GM21717 (cell line): ENCODE data around the gene TXNL4B.
"Not testable (repeated sequence)": the region's sequence is repeated elsewhere in the genome, so short reads cannot be mapped to it uniquely, and the experiment has no call there.

Experiments used
- ATAC-seq: cut with Tn5 transposase; IDR thresholded peaks from one replicate; pipeline ENCODE4 v1.9.1; 2021; ENCODE audit warnings: mild to moderate bottlenecking, moderate library complexity; ENCODE audit not compliant: unreplicated experiment

TXNL4B gene

DNA sequence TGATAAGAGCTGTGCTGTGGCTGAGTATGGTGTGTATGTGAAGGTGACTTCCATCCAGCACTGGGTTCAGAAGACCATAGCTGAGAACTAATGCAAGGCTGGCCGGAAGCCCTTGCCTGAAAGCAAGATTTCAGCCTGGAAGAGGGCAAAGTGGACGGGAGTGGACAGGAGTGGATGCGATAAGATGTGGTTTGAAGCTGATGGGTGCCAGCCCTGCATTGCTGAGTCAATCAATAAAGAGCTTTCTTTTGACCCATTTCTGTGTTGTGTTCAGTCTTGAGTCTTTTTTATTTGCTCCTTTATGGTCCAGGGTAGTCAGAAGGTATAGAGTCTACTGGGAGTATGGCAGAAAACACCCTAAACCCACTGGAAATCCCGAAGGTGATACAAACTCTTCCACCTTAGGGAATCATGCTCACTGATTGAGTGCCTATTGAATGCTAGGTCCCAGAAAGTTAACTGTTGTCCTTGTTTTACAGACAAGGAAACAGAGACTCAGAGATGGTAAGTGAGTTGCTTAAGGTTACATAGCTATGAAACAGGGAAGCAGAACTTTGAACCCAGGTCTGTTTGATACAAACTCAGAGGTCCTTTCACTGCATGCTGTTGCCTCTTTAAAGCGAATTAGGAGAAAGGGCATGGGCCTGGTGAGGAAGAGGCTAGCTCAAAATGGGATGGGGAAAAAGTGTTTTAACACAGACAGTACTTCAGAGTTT lies 16.3 kb downstream of the TXNL4B start:
- ATAC-seq: not testable (repeated sequence)

- ATAC-seq: not testable (repeated sequence)
Measured at GRCh38 chr16:72075067-72075466, 18.4 kb downstream of the TXNL4B start.

- ATAC-seq: no peak
Measured at GRCh38 chr16:72073560-72074230, 19.7 kb downstream of the TXNL4B start.

GRCh38 chr16:72072514-72073342 lies 20.7 kb downstream of the TXNL4B start:
- ATAC-seq: no peak

GRCh38 chr16:72068930-72069329 lies 24.5 kb downstream of the TXNL4B start:
- ATAC-seq: no peak

DNA sequence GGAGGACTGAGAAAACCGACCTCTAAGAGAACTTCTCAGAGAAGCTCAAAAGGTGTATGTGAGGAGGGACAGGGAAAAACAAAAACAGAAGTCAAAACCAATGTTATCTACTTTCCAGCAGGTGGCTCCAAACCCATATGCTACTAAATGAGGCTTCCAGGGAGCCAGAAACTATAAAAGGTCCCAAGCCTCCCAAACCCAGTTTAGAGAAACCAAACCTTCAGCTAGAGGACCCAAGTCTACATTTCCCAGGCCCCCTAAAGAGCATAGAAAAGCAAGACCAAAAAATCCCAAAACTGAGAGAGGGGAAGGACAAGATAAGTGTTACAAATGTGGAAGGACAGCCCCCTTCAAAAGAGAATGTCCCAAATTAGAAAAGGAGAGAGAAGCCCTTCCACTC lies 26.7 kb downstream of the TXNL4B start:
- no peak for ATAC-seq

DNA sequence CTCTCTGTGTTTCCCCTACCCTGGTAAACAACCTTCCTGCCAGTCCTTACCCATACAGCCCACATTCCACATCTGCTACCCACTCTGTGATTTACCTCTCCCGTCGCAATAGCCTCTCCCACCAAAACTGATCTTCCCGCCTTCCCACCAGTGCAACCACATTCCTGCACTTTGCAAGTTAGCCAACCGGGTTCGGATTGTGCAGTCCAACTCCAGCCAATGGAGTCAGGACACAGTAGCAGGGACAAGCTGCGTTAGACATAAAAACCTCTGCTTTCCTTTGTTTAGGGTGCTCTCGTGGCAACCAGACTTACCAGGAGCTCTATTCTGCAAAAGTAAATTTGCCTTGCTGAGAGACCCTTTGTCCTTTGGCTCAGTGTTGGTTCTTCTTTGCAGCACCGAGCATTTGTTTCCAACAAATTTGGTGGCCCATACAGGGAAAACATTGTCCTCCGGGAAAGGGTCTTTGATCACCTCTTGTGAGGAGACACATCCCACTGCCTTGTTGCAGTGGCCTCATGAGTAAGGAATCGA lies 29.0 kb downstream of the TXNL4B start:
- no peak for ATAC-seq

DNA sequence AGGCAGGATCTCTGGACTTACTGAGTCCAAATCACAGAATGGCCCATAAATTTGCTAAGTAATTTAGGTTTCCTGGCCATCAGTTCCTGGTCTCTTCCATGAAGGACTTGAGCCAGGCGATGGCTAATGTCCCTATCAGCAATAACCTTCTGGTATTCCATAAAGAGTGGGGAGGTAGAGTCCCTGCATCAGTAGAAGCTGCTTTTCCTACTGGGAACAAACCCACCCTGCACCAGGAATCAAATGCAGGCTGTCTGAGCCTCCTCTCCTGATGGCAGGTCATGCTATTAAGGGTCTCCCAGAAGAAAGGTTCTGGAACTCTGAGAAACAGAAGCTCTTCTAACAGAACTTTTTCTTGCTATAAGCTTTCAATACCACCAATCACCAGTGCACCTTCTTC lies 31.9 kb downstream of the TXNL4B start:
- ATAC-seq: no peak

DNA sequence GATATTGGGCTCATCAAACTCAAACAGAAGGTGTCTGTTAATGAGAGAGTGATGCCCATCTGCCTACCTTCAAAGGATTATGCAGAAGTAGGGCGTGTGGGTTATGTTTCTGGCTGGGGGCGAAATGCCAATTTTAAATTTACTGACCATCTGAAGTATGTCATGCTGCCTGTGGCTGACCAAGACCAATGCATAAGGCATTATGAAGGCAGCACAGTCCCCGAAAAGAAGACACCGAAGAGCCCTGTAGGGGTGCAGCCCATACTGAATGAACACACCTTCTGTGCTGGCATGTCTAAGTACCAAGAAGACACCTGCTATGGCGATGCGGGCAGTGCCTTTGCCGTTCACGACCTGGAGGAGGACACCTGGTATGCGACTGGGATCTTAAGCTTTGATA lies 33.0 kb downstream of the TXNL4B start:
- no peak for ATAC-seq

DNA sequence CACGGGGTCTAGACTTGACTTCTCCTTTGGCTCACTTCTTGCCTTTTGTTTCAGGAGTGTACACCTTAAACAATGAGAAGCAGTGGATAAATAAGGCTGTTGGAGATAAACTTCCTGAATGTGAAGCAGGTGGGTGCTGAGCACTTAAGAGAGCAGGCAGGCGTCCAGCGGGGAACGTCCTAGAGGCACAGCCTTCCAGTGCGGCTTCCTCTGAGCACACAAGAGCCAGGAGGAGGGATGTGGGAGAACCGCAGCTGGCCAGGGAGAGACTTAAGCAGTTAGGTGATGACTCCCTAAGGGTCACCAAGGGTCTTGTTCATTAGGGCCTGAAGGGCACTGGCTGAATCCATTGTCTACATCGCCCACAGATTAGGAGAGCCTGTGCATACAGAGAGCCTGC lies 34.4 kb downstream of the TXNL4B start:
- ATAC-seq: not testable (repeated sequence)

GRCh38 chr16:72057313-72057712 lies 36.1 kb downstream of the TXNL4B start:
- ATAC-seq: not testable (repeated sequence)

DNA sequence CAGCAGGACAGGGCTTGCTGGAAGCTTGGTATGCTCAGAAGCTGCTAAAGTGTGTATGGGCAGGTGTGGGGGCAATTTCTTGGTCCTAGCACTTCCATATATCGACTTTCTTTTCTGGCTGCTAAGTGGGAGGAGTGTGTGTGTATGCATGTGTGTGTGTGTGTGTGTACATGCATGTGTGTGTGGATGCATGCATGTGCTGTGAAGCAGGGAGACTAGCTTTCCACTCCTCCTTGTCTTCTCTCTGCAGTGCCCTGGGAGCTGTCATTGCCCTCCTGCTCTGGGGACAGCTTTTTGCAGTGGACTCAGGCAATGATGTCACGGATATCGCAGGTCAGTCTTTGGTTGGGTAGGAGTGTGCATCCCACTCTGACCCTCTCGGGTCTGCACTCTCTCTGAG lies 37.5 kb downstream of the TXNL4B start:
- ATAC-seq: no peak

DNA sequence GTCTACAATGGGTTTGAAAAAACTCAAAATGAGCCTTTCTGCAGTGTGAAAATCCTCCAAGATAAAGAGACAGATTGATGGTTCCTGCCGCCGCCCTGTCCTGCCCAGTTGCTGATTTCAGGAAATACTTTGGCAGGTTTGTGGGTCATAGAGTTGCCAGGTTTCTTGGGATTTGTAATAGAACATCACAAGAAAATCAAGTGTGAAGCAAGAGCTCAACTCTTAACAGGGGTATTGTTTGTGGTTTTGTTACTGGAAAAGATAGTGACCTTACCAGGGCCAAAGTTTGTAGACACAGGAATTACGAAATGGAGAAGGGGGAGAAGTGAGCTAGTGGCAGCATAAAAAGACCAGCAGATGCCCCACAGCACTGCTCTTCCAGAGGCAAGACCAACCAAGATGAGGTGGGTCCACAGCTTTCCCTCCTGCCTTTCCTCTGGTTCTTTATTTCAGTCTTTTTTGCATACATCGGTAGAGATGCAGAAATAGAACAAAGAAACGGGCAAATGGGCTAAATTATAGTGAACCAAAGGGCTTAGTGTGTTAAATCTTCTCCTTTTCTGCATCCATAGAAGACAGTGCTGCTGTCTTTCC lies 39.1 kb downstream of the TXNL4B start, which contains the start of gene HP:
HP (plus strand) TSS at position 252 of the 594 bp plus-strand sequence; CDS start at position 400, 148 bp downstream.
- not testable (repeated sequence) for ATAC-seq

DNA sequence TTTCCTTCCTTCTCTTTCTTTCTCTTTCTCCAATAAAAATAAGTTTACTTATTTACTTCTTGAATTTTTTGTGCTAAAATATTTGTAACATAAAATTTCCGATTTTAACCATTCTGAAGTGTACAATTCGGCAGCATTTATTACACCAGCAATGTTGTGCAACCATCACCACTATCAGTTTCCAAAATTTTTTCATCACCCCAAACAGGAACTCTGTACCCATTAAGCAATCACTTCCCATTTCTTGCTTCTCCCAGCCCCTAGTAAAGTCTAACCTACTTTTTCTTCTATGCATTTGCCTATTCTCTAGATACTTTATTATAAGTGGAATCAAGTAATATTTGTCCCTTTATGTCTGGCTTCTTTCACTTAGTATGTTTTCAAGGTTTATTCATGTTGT lies 41.6 kb downstream of the TXNL4B start:
- ATAC-seq: no peak

GRCh38 chr16:72050769-72051464 lies 42.5 kb downstream of the TXNL4B start:
- no peak for ATAC-seq

DNA sequence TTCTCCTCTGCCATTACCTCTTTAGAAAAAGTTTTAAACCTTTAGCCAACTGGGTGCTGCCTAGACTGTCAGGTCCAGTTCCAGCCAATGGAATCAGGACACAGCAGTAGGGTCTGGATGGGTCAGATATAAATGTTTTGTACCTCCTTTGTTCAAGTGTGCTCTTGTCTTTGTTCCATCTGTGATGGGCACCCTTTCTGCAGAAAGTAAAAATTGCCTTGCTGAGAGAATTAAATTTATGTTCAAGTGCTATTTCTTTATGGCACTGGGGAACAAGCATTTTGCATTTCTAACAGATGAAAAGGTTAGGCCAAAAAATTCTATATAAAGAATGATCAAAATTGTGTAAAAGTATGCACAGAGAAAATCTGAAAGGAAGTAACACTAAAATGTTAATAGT lies 44.3 kb downstream of the TXNL4B start:
- ATAC-seq: no peak

DNA sequence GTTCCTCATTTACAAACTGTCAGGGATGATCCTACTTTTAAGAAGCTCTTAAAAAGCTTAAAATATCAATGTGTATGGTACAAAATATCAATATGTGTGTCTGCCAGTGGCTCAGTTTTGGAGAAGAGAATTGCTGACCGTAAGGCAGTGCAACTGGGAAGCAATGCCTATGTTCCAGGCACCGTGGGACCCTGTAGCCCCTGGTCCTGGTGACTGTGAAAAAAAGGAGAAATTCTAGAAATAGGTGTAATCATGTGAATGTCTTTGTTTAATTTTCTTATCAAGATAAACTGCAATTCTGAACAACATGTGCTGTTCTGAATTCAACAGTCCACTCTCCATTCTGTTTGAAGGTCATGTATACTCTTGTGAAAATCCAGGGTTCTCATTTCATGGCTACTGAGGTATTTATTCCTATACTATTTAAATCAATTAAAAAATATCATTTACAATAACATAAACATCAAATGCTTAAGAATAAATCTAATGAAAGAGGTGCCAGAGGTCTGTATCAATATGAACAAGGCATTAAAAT lies 48.5 kb downstream of the TXNL4B start:
- ATAC-seq: no peak

GRCh38 chr16:72044296-72044695 lies 49.1 kb downstream of the TXNL4B start:
- ATAC-seq: no peak

GRCh38 chr16:72043539-72043938 lies 49.9 kb downstream of the TXNL4B start:
- no peak for ATAC-seq

DNA sequence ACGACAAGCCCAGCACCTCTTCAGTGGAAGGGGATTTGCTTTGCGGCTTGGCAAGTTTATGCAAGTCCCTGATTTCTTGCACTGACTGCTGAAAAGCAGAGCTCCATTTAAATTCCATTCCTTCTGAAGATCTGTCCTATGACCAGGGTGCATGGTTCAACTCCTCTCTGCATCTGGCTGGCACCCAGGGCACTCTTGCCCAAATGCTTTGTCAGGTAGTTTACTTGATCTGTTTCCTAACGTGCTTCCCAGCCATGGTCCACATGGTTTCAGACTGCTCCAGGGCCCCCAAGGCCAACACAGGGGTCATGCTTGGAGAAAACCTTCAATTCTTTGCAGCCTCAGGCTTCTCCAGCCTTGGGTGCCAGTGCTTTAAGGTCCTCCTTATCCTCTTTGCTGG lies 50.4 kb downstream of the TXNL4B start:
- ATAC-seq: no peak
